H1 (cell line): ENCODE results near the gene PLSCR3. TPM values are rescaled to one million over a fixed set of nuclear protein-coding genes. Genes with fewer than 3 reads are reported as not detected.

Experiments used
- NANOG ChIP-seq: IDR thresholded peaks from 2 replicates; pipeline ENCODE4 v1.6.1; 2011; ENCODE audit warnings: low read length, low read depth, mild to moderate bottlenecking, inconsistent platforms; ENCODE audit not compliant: insufficient read depth, poor library complexity, severe bottlenecking
- polyA plus RNA-seq, 7 experiments: library from polyadenylated mRNA; depleted of rRNA in 3 of 7; stranded (reverse) in 5 of 7; unstranded in 2 of 7; fragments of >200 nt in 5 of 7; fragments of 200-250 nt in 2 of 7; gene quantifications; 1 replicate in 5 of 7; 2 replicates in 1 of 7; 4 replicates in 1 of 7; pipeline versions ENCODE4 v1.2.1 to v1.2.3, GENCODE V29; 2011 to 2013; ENCODE audit warnings: missing spikeins in 2 of 7, mixed read lengths in 2 of 7
- total RNA-seq: library from RNA; stranded (reverse); fragmentation: NEBNext Ultra II Directional; extraction: Animal tissue kit (Norgen Biotek cat#: 25700); gene quantifications from 2 replicates; pipeline ENCODE4 v1.2.1, GENCODE V29; 2021

The PLSCR3 gene
- total and polyA plus RNA-seq, 2 of the 8 experiments (the other 6 are each of a cell fraction or from before 2014, with no cell fraction given): 36.1 to 38.7 TPM

DNA sequence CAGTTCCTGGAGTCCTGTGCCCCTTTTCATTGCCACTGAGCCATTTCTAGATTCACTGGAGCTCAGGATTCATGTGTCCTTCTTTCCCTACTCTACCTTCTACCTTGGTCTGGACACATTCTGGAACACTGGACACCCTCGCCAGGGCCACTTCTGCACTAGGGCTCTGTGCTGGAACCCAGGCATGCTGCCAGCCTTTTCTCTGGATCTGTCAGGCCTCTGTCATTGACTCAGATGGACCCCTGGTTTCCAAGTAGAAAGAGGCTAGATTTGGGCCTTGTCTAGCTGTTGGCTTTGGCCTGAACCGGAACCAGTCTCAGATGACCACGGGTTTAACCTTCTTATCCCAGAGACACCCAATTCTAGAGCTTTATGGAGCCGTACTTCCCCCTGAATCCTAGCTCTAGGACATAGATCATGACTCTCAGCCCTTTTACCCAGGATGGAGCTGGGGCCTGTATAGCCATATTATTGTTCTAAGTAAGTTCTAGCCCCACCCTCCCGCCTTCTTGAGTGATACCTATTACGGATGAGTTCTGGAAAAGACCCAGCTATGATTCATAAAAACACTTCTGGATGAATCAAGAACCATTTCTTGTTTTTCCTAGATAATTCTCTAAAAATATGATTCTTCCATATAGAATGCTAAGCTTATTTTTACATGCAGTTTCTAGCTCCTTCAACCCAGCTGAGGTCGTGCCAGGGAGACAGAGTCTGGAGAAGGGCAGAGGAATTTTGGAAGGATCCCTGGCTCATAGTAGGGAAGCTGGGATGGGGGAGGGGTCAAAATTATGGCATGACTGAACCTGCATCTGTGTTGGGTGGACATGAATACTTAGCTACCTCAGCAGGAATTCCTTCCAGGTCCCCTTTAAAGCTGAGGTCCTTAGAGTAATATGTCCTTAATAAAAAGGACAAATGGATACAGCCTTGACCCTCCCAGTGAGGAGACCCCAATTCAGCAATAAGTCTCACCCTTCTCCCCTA, 49.5 kb upstream of the PLSCR3 start (continued):
- TF ChIP-seq NANOG: no peak
- TF ChIP-seq, all 59 proteins: peak for 0
